Erythroblast (primary cell): ENCODE data around the gene ZC3H8.

Experiments
- DNase-seq, 2 experiments: peaks; one replicate each; lab custom pipeline; 2025; lab: John Stamatoyannopoulos, UW
- GATA1 ChIP-seq: IDR thresholded peaks from 2 replicates; pipeline ENCODE4 v1.6.1; 2011; ENCODE audit warnings: low read depth, mild to moderate bottlenecking, control low read depth, low read length, moderate library complexity
- POLR2A ChIP-seq: IDR thresholded peaks from 2 replicates; pipeline ENCODE4 v1.6.1; 2011; ENCODE audit warnings: mild to moderate bottlenecking, low read length

The ZC3H8 gene

GRCh38 chr2:112181571-112182290 is 73.1 kb downstream of the ZC3H8 start:
- DNase-seq, result no peak
- no peak for TF ChIP-seq POLR2A
- no peak for TF ChIP-seq GATA1

- TF ChIP-seq POLR2A (no peak), GATA1 (no peak)
- no peak for DNase-seq
Observed at GRCh38 chr2:112175958-112176573, 78.8 kb downstream of the ZC3H8 start.

- DNase-seq, result no peak
- TF ChIP-seq POLR2A, result no peak
- TF ChIP-seq GATA1, result no peak
Observed at GRCh38 chr2:112175333-112175732, 79.5 kb downstream of the ZC3H8 start.

- DNase-seq, result no peak
- TF ChIP-seq GATA1 (no peak), POLR2A (no peak)
Observed at GRCh38 chr2:112174383-112174782, 80.5 kb downstream of the ZC3H8 start.

GRCh38 chr2:112173646-112174319 is 81.1 kb downstream of the ZC3H8 start:
- no peak for DNase-seq
- TF ChIP-seq GATA1, result no peak

GRCh38 chr2:112170495-112170894 is 84.3 kb downstream of the ZC3H8 start:
- DNase-seq, result no peak
- TF ChIP-seq GATA1, result no peak
- no peak for TF ChIP-seq POLR2A

GRCh38 chr2:112168422-112169124 is 86.3 kb downstream of the ZC3H8 start:
- no peak for DNase-seq
- no peak for TF ChIP-seq POLR2A

GRCh38 chr2:112166806-112167499 is 87.9 kb downstream of the ZC3H8 start:
- no peak for DNase-seq

GRCh38 chr2:112165296-112165695 is 89.5 kb downstream of the ZC3H8 start:
- DNase-seq, result no peak
- TF ChIP-seq POLR2A (no peak), GATA1 (no peak)

More at GRCh38 chr2:112166806-112167499, 87.9 kb downstream of the ZC3H8 start:
- TF ChIP-seq GATA1 (no peak), POLR2A (no peak)

- no peak for DNase-seq
- TF ChIP-seq GATA1 (no peak), POLR2A (no peak)
Observed at GRCh38 chr2:112164876-112165275, 90.0 kb downstream of the ZC3H8 start.

- no peak for DNase-seq
- no peak for TF ChIP-seq GATA1
- no peak for TF ChIP-seq POLR2A
Observed at GRCh38 chr2:112163541-112163981, 91.3 kb downstream of the ZC3H8 start.

- TF ChIP-seq GATA1 (no peak), POLR2A (no peak)
- DNase-seq, result no peak
Observed at GRCh38 chr2:112162956-112163355, 91.9 kb downstream of the ZC3H8 start.

GRCh38 chr2:112162341-112162740 is 92.5 kb downstream of the ZC3H8 start:
- no peak for DNase-seq
- TF ChIP-seq GATA1 (no peak), POLR2A (no peak)
